Measurements from ENCODE around the gene TEAD1.

Gene TEAD1

GRCh38 chr11:12845739-12846358 is 171.6 kb downstream of the TEAD1 start:
- peak; percentile 88 for DNase-seq

- no peak for DNase-seq
These were observed 172.8 kb downstream of the TEAD1 start for GRCh38 chr11:12846786-12847615.

DNA sequence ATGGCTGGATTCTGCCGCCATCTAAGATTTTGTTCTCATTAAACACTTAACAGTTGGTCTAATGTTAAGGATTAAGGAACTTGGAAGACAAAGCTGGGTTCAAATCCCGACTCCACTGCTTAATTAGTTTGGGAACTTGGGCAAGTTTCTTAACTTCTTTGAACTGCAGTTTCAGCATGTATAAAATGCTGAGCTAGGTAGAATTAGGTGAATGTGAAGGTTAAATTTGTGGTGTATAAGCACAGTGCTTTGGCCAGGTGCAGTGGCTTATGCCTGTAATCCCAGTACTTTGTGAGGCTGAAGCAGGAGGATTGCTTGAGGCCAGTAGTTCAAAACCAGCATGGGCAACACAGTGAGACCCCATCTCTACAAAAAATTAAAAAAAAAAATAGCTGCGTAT is 174.2 kb downstream of the TEAD1 start:
- DNase-seq = no peak

GRCh38 chr11:12853325-12853651 is 179.1 kb downstream of the TEAD1 start:
- no peak for DNase-seq

DNA sequence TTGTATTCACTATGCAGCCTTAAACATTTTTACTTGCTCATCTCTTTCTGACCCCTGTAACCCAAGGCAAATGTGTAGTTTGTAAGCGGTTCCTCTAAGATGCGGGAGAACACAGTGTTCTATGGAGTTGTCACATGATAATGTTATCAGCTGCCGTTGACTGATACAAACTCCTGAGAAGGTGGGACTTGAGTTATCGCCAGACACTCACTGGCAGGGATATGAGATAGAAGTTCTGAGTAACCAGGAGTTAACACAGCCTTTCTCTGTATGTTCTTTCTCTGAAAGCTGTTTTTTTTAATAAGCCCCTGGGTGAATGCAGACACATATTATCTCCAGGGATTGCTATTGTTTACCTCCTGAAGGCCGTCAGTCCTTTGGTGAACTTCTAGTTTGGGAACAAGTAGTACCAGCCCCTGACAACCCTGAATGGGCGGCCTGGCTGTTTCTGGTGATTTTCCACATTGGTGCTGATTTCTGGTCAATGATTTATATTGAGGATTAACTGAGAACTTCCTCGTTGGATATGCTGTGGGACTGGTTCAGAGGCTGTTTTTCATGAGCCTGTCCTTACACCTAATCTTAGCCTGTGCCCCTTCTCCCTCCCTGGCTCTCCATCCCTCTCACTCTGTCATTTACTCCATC is 179.6 kb downstream of the TEAD1 start:
- no peak for DNase-seq

- no peak for DNase-seq
These were observed 180.1 kb downstream of the TEAD1 start for GRCh38 chr11:12854297-12854661.

DNA sequence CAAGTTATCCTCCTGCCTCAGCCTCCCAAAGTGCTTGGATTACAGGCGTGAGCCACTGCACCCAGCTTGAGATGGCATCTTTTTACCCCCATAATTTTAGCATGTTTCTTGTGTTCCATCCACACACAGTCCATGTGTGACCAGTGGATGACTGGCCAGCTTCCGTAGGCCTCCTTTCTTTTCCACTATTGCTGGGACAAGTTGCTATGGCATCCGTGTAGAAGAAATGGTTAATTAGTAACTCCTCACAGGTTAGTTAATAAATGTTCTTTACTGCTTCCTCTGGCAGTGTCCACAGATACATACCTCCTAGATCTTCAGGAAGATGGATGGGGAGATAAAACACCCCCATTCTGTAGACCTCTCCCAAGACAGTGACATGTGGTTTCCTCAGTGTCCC is 180.6 kb downstream of the TEAD1 start:
- no peak for DNase-seq

DNA sequence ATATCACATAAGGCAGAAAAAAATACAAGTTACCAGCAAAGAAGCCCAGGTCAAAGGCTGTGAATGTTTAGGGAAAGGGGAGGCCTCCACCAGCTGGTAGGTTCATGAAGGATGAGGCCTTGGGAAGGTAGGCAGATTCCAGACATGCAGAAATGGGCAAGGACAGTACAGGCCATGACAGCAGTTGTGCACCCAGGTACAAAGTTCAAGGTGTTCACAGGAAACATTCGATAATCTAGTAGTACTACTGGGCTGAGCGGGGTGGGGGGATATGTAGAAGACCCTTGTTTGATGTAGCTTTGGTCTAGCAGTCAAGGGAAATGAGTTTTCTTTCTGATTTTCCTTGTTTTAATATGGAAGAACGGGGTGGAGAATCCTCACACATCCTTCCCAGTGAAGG is 182.1 kb downstream of the TEAD1 start:
- no peak for DNase-seq

- no peak for DNase-seq
These were observed 183.4 kb downstream of the TEAD1 start for GRCh38 chr11:12857572-12857971.

DNA sequence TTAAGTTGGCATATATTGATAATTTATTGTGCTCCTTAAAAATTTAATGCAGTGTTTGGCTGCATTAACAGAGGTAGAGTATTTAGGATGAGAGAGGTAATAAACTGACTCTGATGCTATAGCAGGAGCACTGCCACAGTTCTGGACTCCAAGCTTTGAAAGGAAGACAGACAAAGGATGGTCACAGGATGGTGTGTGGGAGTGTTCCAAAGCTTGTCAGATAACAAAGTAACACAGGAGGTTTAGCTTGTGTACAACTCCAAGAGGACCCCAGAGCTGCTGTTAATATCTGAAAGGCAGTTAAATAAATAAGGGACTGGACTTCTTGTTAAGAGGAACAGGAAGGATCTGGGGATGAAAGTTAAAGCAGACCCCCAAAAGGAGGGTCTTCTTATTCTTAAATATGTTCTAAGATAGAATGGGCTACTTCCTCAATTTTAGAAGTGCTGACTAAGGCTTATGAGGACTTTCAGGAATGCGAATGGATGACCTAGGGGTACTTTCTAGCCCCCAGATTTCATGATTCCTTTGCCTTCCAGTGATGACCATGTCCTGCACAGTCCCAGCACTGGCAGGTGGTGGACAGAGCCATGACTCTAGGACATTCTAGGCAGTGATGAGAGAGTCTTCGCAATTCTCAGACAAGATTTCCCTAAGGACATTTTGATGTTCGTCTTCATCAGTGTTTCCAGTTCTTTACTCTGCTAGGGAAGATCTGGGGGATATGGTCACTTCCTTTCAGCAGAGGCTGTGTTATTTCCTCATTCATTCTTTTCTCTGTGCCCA is 185.8 kb downstream of the TEAD1 start:
- no peak for DNase-seq

GRCh38 chr11:12860827-12861226 is 186.6 kb downstream of the TEAD1 start:
- no peak for DNase-seq

GRCh38 chr11:12862696-12863469 is 188.7 kb downstream of the TEAD1 start:
- DNase-seq = peak; percentile 50

GRCh38 chr11:12863605-12864121 is 189.4 kb downstream of the TEAD1 start:
- DNase-seq = no peak

GRCh38 chr11:12864316-12865156 is 190.3 kb downstream of the TEAD1 start:
- DNase-seq = no peak

DNA sequence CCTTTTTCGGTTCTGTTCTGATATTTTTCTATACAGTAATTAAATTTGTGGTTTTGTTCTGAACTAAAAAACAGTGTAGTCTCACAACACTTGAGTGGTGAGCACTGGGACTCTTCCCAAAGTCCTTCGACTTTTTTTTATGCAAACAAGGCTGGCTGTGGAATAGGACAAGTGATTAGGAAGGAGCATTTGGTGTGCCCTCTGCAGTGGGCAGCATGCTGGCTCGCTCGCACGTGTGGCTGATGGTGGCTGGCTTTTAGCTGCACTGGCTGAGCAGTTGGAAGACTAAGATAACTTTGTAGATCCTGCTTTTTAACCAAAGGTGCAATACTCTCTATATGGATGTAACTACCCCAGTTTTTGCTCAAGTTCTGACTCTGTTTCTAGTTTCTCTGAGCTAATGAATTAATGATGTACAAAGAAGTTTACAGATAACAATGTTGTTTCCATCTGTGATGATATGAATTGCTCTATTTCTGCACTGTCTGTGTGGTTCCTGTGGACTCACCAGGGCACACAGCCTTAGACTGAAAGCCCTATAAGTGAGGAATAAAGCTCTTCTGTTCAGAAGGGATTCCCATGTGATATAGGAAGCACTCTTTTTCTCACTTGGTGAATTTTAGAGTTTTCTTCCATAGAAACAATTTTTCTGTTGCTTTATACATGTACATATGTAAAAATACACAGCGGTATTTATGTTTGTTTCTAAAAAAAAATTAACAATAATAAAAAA is 191.8 kb downstream of the TEAD1 start:
- DNase-seq = no peak

GRCh38 chr11:12867531-12867930 is 193.3 kb downstream of the TEAD1 start:
- DNase-seq = no peak

GRCh38 chr11:12868315-12869073 is 194.3 kb downstream of the TEAD1 start:
- no peak for DNase-seq

DNA sequence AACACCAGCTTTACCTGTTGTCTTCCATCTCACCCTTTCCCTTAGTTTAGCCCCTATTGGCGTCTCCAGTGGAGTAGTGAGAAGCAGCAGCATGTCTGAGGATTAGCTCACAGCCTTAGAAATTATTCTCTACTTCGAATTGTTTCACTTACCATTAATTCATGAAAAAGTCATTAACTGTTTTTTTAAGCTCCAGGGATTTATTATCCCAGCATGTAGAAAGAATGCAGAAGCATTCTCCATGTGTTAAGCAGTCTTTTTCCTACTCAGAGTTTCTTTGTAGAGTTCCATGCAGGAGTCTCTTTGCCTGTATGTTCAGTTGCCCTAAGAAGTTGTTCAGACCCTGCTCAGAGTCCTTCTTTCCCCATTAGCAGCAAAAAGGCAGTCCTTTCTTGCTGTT is 197.0 kb downstream of the TEAD1 start:
- no peak for DNase-seq

DNA sequence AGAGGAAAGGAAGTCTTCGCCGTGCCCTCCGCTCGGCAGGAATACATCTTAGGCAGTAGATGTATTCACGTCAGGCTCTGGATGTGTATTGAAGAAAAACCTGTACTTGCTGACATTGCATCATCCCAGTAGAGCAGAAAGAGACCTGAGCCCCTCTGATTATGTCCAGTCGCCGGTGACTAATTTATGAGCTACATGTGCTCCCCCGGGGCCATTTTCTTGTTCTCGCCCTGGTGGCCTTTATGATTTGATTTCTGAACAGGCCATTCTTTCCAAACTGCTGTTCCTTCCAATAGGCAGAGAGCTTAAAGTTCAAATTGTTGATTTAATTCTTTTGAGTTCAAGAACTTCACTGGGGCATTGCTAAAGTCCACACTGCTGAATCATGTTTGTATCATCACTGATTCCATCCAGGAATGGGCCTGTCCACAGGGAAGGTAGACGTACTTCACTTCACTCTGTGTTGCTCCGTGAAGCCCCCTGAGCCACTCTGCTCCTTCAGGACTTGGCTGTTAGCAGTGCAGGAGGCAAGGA is 197.6 kb downstream of the TEAD1 start:
- DNase-seq = no peak

GRCh38 chr11:12876340-12876739 is 202.1 kb downstream of the TEAD1 start:
- no peak for DNase-seq
